Measurements from ENCODE around the gene OR2W3. TPM values are rescaled to one million over a fixed set of nuclear protein-coding genes. Genes with fewer than 3 reads are reported as not detected.

Gene OR2W3
- total and polyA plus RNA-seq, 2 of the 8 experiments (the other 6 are each of a cell fraction or from before 2014, with no cell fraction given) = 0.12 to 1.1 TPM

DNA sequence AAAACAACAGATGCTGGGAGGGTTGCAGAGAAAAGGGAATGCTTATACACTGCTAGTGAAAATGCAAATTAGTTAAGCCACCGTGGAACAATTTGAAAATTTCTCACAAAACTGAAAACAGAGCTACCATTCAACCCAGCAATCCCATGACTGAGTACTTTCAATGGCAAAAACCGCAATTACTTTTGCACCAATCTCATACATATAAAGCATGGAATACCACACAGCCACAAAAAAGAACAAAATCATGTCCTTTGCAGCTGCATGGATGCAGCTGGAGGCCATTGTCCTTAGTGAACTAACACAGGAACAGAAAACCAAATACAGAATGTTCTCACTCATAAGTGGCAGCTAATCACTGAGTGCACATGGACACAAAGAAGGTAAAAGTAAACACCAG, 18.4 kb downstream of the OR2W3 start:
- no peak overlapping the region for H2BK120ac ChIP-seq (replicated peaks; ENCODE audit: low read depth, low read length)
- no peak overlapping the region for H2AFZ ChIP-seq (ENCODE audit: low read length)
- H3K27ac ChIP-seq (ENCODE audit: low read depth, low read length) = no peak overlapping the region
- H4K5ac ChIP-seq (ENCODE audit: insufficient read length, low read depth, low read length) = no peak overlapping the region
- DNase-seq (ENCODE audit: low read depth in 1 of 2, low spot score in 2 of 2) (no peak), FAIRE-seq (no peak)
- H3K79me1 ChIP-seq (ENCODE audit: low read depth, low read length) = no peaks in the 10 kb centered on the region
- POLR2A ChIA-PET (ENCODE audit: partially characterized antibody) = no interaction called here
- no peak overlapping the region for H2AK5ac ChIP-seq (ENCODE audit: low read depth, low read length)
- peaks cover 45 to 51% of the 10 kb centered on the region in 2 experiments for H3K9me3 ChIP-seq (ENCODE audit: insufficient read depth in 2 of 2, low read depth in 1 of 2, low read length in 1 of 2)
- CTCF ChIA-PET (ENCODE audit: partially characterized antibody) = interaction anchor here (1.0 kb wide), 1 partner anchor 22 kb away, joined by 3 read pairs; no protein-coding TSS in a partner anchor
- H2BK5ac ChIP-seq (ENCODE audit: low read depth, low read length) = no peak overlapping the region
- H3K14ac ChIP-seq (ENCODE audit: insufficient read length) = no peak overlapping the region
- 62% methylated on average over 2 of the region's 2 CpGs; no CpG with 5 or more reads in 1 of the 2 experiments for WGBS, 2 experiments (ENCODE audit: extremely low coverage in 1 of 2, insufficient coverage in 1 of 2, insufficient read length in 1 of 2, insufficient replicate concordance in 2 of 2, low coverage in 1 of 2, low lambda C conversion rate in 2 of 2, missing lambda C conversion rate in 1 of 2)
- TF ChIP-seq NRF1 (IDR thresholded peaks at IDR 0.05; ENCODE audit: low read depth, low read length) (no peak), ZNF274 (IDR thresholded peaks at IDR 0.05; ENCODE audit: borderline replicate concordance, extremely low read depth, low read length) (no peak), RAD21 (IDR thresholded peaks at IDR 0.05 in 1 of 2, conservative IDR thresholded peaks at IDR 0.05 in 1 of 2; ENCODE audit: low read depth in 2 of 2, low read length in 2 of 2) (no peak), NANOG (IDR thresholded peaks at IDR 0.05; ENCODE audit: insufficient read depth, low read depth, low read length, poor library complexity, severe bottlenecking) (no peak), TCF12 (IDR thresholded peaks at IDR 0.05; ENCODE audit: low read depth, low read length) (no peak)
- TF ChIP-seq, protein P1, sequence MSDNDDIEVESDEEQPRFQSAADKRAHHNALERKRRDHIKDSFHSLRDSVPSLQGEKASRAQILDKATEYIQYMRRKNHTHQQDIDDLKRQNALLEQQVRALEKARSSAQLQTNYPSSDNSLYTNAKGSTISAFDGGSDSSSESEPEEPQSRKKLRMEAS (IDR thresholded peaks at IDR 0.05) = no peak
- no peak overlapping the region for H4K8ac ChIP-seq (ENCODE audit: extremely low read depth, insufficient read depth, low read length)
- H3K56ac ChIP-seq (replicated peaks; ENCODE audit: insufficient read length, low read depth, low read length) = no peak overlapping the region
- no peak overlapping the region for H3K4me3 ChIP-seq (ENCODE audit: extremely low read depth in 1 of 4, insufficient read depth in 2 of 4, low read depth in 3 of 4, low read length in 4 of 4)
- no peaks in the 10 kb centered on the region for H3K27me3 ChIP-seq (replicated peaks in 1 of 4; ENCODE audit: control insufficient read depth in 3 of 4, extremely low read depth in 1 of 4, insufficient read depth in 3 of 4, low read length in 3 of 4)
- no peaks in the 10 kb centered on the region for H3K4me1 ChIP-seq (replicated peaks in 1 of 4; ENCODE audit: control insufficient read depth in 3 of 4, insufficient read depth in 4 of 4, low read length in 3 of 4)
- no peak overlapping the region for H3K18ac ChIP-seq (ENCODE audit: extremely low read depth, low read length)
- H3K4ac ChIP-seq (replicated peaks; ENCODE audit: insufficient read length, low read depth, low read length) = no peak overlapping the region
- no peak overlapping the region for H2BK12ac ChIP-seq (ENCODE audit: low read depth, low read length)
- H2BK15ac ChIP-seq (ENCODE audit: low read length) = no peak overlapping the region
- H3K23ac ChIP-seq (ENCODE audit: insufficient read length) = no peak overlapping the region
- no peak overlapping the region for H4K91ac ChIP-seq (replicated peaks; ENCODE audit: insufficient read length, low read length)
- no peaks in the 10 kb centered on the region for H4K20me1 ChIP-seq (replicated peaks in 1 of 2; ENCODE audit: control insufficient read depth in 1 of 2, insufficient read depth in 2 of 2, low read length in 2 of 2)
- H3K4me2 ChIP-seq (ENCODE audit: insufficient read depth in 1 of 2, low read depth in 2 of 2, low read length in 2 of 2) = no peak overlapping the region
- no peaks in the 10 kb centered on the region for H3K36me3 ChIP-seq (ENCODE audit: control insufficient read depth in 2 of 4, insufficient read depth in 4 of 4, low read length in 3 of 4)
- H3K23me2 ChIP-seq (ENCODE audit: low read depth, low read length) = no peaks in the 10 kb centered on the region
- H2BK20ac ChIP-seq (ENCODE audit: low read length) = no peak overlapping the region
- no peaks in the 10 kb centered on the region for H3K79me2 ChIP-seq (ENCODE audit: control insufficient read depth in 1 of 2, insufficient read depth in 2 of 2, low read length in 2 of 2)
- H3K9ac ChIP-seq (replicated peaks in 1 of 4; ENCODE audit: extremely low read depth in 1 of 4, low read depth in 3 of 4, low read length in 3 of 4) = no peak overlapping the region

Data from H1 (cell line).